Stomach (tissue), 9 donors: Measurements from ENCODE around the gene EP300. TPM values are rescaled to one million over a fixed set of nuclear protein-coding genes. Genes with fewer than 3 reads are reported as not detected.
"Not testable (repeated sequence)": the region's sequence is repeated elsewhere in the genome, so short reads cannot be mapped to it uniquely, and the experiment has no call there.

Experiments used
- DNase-seq, 2 donors: peaks; one replicate each; pipeline versions ENCODE4 v3.0.0 to v3.0.0-alpha.2; 2013 to 2019
- H3K27ac ChIP-seq, 5 donors: fragments of 200-600 bp in 4 of 5; sonication (generic) in 4 of 5; one replicate each; pipeline ENCODE4 v1.5.1; 2013 to 2019; ENCODE audit warnings: mild to moderate bottlenecking in 1 of 5, moderate library complexity in 1 of 5
- H3K27me3 ChIP-seq, 3 donors: fragments of 200-600 bp; sonication (generic); one replicate each; pipeline ENCODE4 v1.5.1; 2017 to 2019; ENCODE audit warnings: mixed run types in 1 of 3
- H3K36me3 ChIP-seq, 4 donors: fragments of 200-600 bp; sonication (generic); 1 replicate in 3 of 4; 2 replicates in 1 of 4; pipeline ENCODE4 v1.5.1; 2016 to 2019
- H3K4me1 ChIP-seq, 4 donors: fragments of 200-600 bp; sonication (generic); one replicate each; pipeline ENCODE4 v1.5.1; 2016 to 2019
- H3K4me3 ChIP-seq, 4 donors: fragments of 200-600 bp; sonication (generic) in 3 of 4; one replicate each; pipeline ENCODE4 v1.5.1; 2016 to 2019; ENCODE audit warnings: mild to moderate bottlenecking in 1 of 4
- H3K9me3 ChIP-seq, 4 donors: fragments of 200-600 bp; sonication (generic); one replicate each; pipeline ENCODE4 v1.5.1; 2016 to 2019
- CTCF ChIP-seq, 7 experiments: fragments of 450-650 bp in 4 of 7; fragments of 200-600 bp in 3 of 7; sonication (generic) in 3 of 7; IDR thresholded peaks; one replicate each; pipeline ENCODE4 v1.5.1; 2016 to 2019; ENCODE audit warnings: antibody characterized with exemption in 7 of 7, control low read depth in 2 of 7, mild to moderate bottlenecking in 1 of 7
- EP300 ChIP-seq: sonication (generic); formaldehyde crosslinking; IDR thresholded peaks from one replicate; pipeline ENCODE4 v1.6.1; 2017; ENCODE audit warnings: antibody characterized with exemption
- POLR2A ChIP-seq, 4 donors: fragments of 450-650 bp; IDR thresholded peaks; one replicate each; pipeline ENCODE4 v1.6.1; 2016; ENCODE audit warnings: antibody characterized with exemption in 4 of 4, control low read depth in 2 of 4, mild to moderate bottlenecking in 1 of 4, moderate library complexity in 1 of 4
- POLR2AphosphoS5 ChIP-seq, 3 donors: sonication (generic); formaldehyde crosslinking; IDR thresholded peaks; one replicate each; pipeline ENCODE4 v1.6.1; 2016; ENCODE audit warnings: antibody characterized with exemption in 3 of 3
- WGBS, 5 donors: extraction: QIAGEN DNeasy Blood & Tissue Kit in 3 of 5; methylation state at CpG; one replicate each; pipeline versions ENCODE4 v1.1.5 to v1.1.7; 2013 to 2018; 5-methylcytosine and 5-hydroxymethylcytosine counted together
- intact Hi-C: fragments of 100-400 bp; cut with DNase I; formaldehyde crosslinking; loops from one replicate; pipeline ENCODE4 v1.15.1; 2023; ENCODE audit warnings: low total_unique reads
- polyA plus RNA-seq, 3 donors: library from polyadenylated mRNA; stranded (reverse); fragments of 200-250 nt; gene quantifications; one replicate each; pipeline ENCODE4 v1.2.3, GENCODE V29; 2013
- total RNA-seq, 5 donors: library from RNA; depleted of rRNA; stranded (reverse); fragments of >200 nt; gene quantifications; one replicate each; pipeline versions ENCODE4 v1.1.0 to v1.2.3, GENCODE V29; 2014 to 2016
- donor health status: healthy with polysubstance abuse.
- donor health status: Bipolar disorder and iron deficiency.
- donor health status: healthy.

The EP300 gene
- total and polyA plus RNA-seq, 8 donors = 4.3 to 164 (median 81.5) TPM

DNA sequence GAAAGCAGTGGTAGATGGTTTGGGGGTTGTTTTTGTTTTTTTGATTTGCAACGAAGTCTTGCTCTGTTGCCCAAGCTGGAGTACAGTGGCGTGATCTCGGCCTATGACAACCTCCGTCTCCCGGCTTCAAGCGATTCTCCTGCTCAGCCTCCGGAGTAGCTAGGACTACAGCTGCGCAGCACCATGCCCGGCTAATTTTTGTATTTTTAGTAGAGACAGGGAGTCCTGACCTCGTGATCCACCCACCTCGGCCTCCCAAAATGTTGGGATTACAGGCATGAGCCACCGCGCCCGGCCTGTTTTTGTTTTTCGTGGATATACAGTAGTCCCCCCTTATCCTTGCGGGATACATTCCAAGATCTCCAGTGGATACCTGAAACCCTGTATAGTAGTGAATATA lies 6.6 kb downstream of the EP300 start:
- H3K9me3 ChIP-seq = no peaks in the 10 kb centered on the region
- peaks cover 0 to 7% (median 0%) of the 10 kb centered on the region in 4 donors for H3K36me3 ChIP-seq
- no peak for TF ChIP-seq CTCF (IDR thresholded peaks at IDR 0.05)
- no peak for TF ChIP-seq EP300
- no peak for TF ChIP-seq POLR2AphosphoS5 (IDR thresholded peaks at IDR 0.05)
- no peak for TF ChIP-seq POLR2A (IDR thresholded peaks at IDR 0.05)
- H3K27ac ChIP-seq = no peak overlapping the region
- H3K4me3 ChIP-seq = no peak overlapping the region
- peaks cover 37 to 100% (median 83%) of the 10 kb centered on the region in 4 donors for H3K4me1 ChIP-seq
- intact Hi-C loops = no loop called here
- no peaks in the 10 kb centered on the region for H3K27me3 ChIP-seq
- no peak for DNase-seq
- 76 to 87% (median 81%) methylated on average over 16 of the region's 16 CpGs for WGBS, 5 donors

- Histone ChIP-seq H3K4me1 (peaks cover 9 to 83% (median 52%) of the 10 kb centered on the region in 4 donors), H3K36me3 (peaks cover 0 to 38% (median 21%) of the 10 kb centered on the region in 4 donors), H3K9me3 (no peaks in the 10 kb centered on the region), H3K27me3 (no peaks in the 10 kb centered on the region), H3K4me3 (no peak overlapping the region), H3K27ac (peak overlapping the region in 2 of 5 donors; percentile 11 to 49)
- no peak for DNase-seq
- TF ChIP-seq POLR2A (IDR thresholded peaks at IDR 0.05) (no peak), POLR2AphosphoS5 (IDR thresholded peaks at IDR 0.05) (no peak)
- intact Hi-C loops = no loop called here
- 63 to 72% (median 65%) methylated on average over 8 of the region's 8 CpGs for WGBS, 5 donors
These were observed 14.0 kb downstream of the EP300 start for GRCh38 chr22:41106122-41106968.

DNA sequence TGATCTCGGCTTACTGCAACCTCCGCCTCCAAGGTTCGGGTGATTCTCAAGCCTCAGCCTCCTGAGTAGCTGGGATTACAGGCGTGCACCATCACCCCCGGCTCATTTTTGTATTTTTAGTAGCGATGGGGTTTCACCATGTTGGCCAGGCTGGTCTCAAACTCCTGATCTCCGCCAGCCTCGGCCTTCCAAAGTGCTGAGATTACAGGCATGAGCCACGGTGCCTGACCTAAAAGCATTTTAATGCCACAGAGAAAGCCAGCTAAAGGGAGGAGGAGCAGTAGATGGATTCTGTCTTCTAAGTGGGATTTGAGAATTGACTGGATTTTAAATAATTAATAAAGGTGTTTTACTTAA lies 14.6 kb downstream of the EP300 start:
- Histone ChIP-seq H3K36me3 (peaks cover 0 to 40% (median 23%) of the 10 kb centered on the region in 4 donors), H3K4me1 (peaks cover 9 to 77% (median 49%) of the 10 kb centered on the region in 4 donors), H3K27ac (peak overlapping the region in 1 of 5 donors; percentile 14)
- 80 to 86% (median 83%) methylated on average over 9 of the region's 9 CpGs for WGBS, 5 donors
- DNase-seq, H3K4me3 ChIP-seq, intact Hi-C loops, H3K27me3 ChIP-seq, H3K9me3 ChIP-seq: not testable (repeated sequence)

- DNase-seq = no peak
- intact Hi-C loops = no loop called here
- Histone ChIP-seq H3K4me3 (no peak overlapping the region), H3K27me3 (no peaks in the 10 kb centered on the region), H3K9me3 (no peaks in the 10 kb centered on the region), H3K27ac (no peak overlapping the region), H3K4me1 (peaks cover 7 to 65% (median 35%) of the 10 kb centered on the region in 4 donors), H3K36me3 (peaks cover 0 to 40% (median 24%) of the 10 kb centered on the region in 4 donors)
- TF ChIP-seq POLR2AphosphoS5 (IDR thresholded peaks at IDR 0.05) (no peak), POLR2A (IDR thresholded peaks at IDR 0.05) (no peak), CTCF (IDR thresholded peaks at IDR 0.05) (no peak), EP300 (no peak)
- 87 to 89% (median 87%) methylated on average over 10 of the region's 10 CpGs for WGBS, 5 donors
These were observed 18.6 kb downstream of the EP300 start for GRCh38 chr22:41110968-41111367.

DNA sequence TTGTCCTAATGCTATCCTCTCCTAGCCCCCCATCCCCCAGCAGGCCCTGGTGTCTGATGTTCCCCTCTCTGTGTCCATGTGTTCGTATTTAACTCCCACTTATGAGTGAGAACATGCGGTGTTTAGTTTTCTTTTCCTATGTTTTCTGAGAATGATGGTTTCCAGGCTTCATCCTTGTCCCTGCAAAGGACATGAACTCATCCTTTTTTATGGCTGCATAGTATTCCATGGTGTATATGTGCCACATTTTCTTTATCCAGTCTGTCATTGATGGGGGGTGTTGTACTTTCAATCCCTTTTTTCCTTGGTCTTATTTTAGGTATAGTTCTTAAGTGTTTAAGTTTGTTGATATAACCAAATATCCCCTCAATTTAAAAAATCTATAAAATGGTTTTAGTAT lies 23.9 kb downstream of the EP300 start:
- Histone ChIP-seq H3K36me3 (peaks cover 15 to 53% (median 49%) of the 10 kb centered on the region in 4 donors), H3K27ac (no peak overlapping the region), H3K4me3 (no peak overlapping the region), H3K27me3 (no peaks in the 10 kb centered on the region), H3K9me3 (no peaks in the 10 kb centered on the region), H3K4me1 (peaks cover 3 to 50% (median 23%) of the 10 kb centered on the region in 4 donors)
- intact Hi-C loops = no loop called here
- no peak for DNase-seq
- 94 to 98% (median 96%) methylated on average over 2 of the region's 2 CpGs for WGBS, 5 donors
- TF ChIP-seq EP300 (no peak), CTCF (IDR thresholded peaks at IDR 0.05) (no peak), POLR2AphosphoS5 (IDR thresholded peaks at IDR 0.05) (no peak), POLR2A (IDR thresholded peaks at IDR 0.05) (no peak)
